RWPE2 (cell line): Measurements from ENCODE around the gene SIK1.
"Not testable (repeated sequence)": the region's sequence is repeated elsewhere in the genome, so short reads cannot be mapped to it uniquely, and the experiment has no call there.

Experiments used
- ATAC-seq: fragments of 200-7000 bp; cut with Tn5 transposase; 3 replicates; pipeline ENCODE4 v1.9.1; 2021; ENCODE audit warnings: low read depth
- DNase-seq: peaks from one replicate; pipeline ENCODE4 v3.0.0-alpha.2; 2020; ENCODE audit warnings: low spot score
- H3K27ac ChIP-seq: fragments of 450-650 bp; 2 replicates; pipeline ENCODE4 v1.5.1; 2017; ENCODE audit warnings: mild to moderate bottlenecking; ENCODE audit not compliant: poor library complexity, severe bottlenecking
- H3K27me3 ChIP-seq: fragments of 250-450 bp; sonication (Bioruptor Pico); 2 replicates; pipeline ENCODE4 v1.5.1; 2021; ENCODE audit warnings: mild to moderate bottlenecking, moderate library complexity; ENCODE audit not compliant: insufficient read depth, poor library complexity, severe bottlenecking
- H3K36me3 ChIP-seq: fragments of 250-450 bp; sonication (Bioruptor Pico); 2 replicates; pipeline ENCODE4 v1.5.1; 2020; ENCODE audit warnings: low read depth, mild to moderate bottlenecking, moderate library complexity
- H3K4me1 ChIP-seq: fragments of 250-450 bp; sonication (Bioruptor Pico); 2 replicates; pipeline ENCODE4 v1.5.1; 2021; ENCODE audit warnings: mild to moderate bottlenecking, moderate library complexity; ENCODE audit not compliant: insufficient read depth, poor library complexity, severe bottlenecking
- H3K4me3 ChIP-seq: fragments of 250-450 bp; sonication (Bioruptor Pico); 2 replicates; pipeline ENCODE4 v1.5.1; 2021; ENCODE audit warnings: mild to moderate bottlenecking, moderate library complexity; ENCODE audit not compliant: severe bottlenecking
- H3K9me3 ChIP-seq: fragments of 250-450 bp; sonication (Bioruptor Pico); 2 replicates; pipeline ENCODE4 v1.5.1; 2021; ENCODE audit warnings: mild to moderate bottlenecking, moderate library complexity; ENCODE audit not compliant: severe bottlenecking
- TF ChIP-seq, protein P1 (sequence below): fragments of 450-650 bp; IDR thresholded peaks from one replicate; pipeline ENCODE4 v1.5.1; 2017; ENCODE audit warnings: mild to moderate bottlenecking, moderate library complexity; ENCODE audit not compliant: poor library complexity, severe bottlenecking

The SIK1 gene

DNA sequence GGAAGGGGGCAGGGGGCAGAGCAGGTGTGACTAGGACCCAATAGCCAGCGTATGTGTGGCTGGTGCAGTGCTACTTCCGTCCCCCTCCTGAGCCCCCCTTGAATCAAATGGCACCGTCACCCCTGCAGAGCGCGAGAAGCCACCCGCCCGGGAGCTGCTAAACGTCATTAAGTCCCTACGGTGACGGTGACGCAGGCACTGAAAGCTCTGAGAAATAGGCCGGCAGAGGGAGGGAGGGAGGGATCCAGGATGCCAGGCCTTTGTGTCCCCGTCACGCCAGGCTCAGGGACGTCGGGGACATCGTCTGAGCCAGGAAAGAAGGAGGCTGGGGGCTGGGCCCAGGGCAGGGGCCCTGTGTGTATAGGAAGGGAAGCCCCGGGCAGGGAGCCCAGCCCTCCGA lies 43.6 kb downstream of the SIK1 start:
- not testable (repeated sequence) for H3K27me3 ChIP-seq, DNase-seq, H3K27ac ChIP-seq, H3K36me3 ChIP-seq, ATAC-seq, H3K4me1 ChIP-seq, H3K4me3 ChIP-seq, H3K9me3 ChIP-seq

DNA sequence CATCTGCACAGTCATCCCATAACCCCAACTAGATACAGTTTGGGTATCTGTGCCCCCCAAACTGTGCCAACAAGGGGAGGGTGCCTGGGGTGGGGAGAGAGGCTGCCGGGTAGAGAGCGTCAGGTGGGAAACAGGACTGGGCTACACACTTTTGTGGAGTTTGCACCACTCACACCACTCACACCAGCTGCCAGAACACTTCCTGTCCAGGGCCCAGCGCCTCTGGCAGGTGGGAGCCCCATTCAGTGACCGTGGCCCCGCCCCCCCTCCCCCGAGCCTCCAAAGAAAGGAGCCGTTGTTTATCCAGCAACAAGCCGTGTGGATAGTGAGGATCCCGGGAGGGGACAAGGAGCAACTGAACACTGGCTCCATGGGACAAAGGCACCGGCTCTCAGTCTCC lies 44.0 kb downstream of the SIK1 start:
- DNase-seq, H3K9me3 ChIP-seq, H3K27ac ChIP-seq, H3K4me3 ChIP-seq, H3K36me3 ChIP-seq, H3K27me3 ChIP-seq, ATAC-seq, H3K4me1 ChIP-seq: not testable (repeated sequence)

DNA sequence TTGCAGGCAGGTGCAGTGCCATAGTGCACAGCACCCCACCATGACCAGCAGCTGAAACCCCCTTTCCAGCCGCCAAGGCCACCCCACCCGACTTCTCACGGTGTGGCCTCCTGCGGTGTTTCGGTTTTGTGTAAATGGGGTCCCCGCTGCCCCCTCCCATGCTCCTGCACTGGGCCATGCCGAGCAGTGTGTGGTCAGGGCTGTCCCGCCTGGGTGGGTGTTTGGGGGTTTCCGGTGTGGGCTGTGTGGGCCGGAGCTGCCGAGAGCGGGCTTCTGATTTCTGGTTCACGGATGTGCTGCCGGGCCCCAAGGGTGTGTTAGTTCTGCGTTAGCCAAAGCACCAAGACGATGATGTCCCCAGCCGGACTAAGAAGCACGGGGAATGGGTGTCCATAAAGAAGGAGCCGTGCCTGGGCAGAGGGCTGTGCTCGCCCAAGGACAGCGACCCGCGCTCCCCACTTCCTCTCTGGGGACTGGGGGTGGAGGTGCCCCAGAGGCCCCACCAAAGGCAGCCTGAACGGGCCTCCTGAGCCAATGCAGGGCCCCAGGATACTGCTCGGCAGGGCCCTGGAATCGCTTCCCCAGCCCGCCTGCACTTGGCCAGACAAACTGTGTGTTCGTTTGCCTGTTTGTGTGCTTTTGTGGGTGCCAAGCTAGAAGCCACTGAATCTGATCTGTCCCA lies 45.9 kb downstream of the SIK1 start:
- H3K4me1 ChIP-seq, ATAC-seq, H3K27me3 ChIP-seq, H3K4me3 ChIP-seq, DNase-seq, H3K27ac ChIP-seq, H3K9me3 ChIP-seq, H3K36me3 ChIP-seq: not testable (repeated sequence)

DNA sequence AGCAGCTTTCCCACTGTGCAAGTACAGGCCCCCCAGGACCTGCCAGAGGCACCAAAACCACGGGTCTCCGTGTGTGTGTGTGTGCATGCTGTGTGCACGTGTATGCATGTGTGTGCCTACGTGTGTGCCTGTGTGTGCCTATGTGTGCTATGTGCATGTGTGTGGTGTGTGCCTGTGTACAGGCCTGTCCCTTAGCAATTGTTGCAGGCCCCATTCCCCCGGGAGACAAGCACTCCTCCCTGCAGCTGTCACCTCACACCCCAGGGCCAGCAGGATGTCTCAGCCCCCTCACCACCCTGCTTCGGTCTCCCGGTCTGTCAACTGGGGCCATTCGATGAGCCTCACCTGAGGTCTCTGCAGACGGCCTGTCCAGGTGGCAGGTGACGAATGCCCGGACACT lies 46.6 kb downstream of the SIK1 start:
- H3K9me3 ChIP-seq, DNase-seq, H3K4me1 ChIP-seq, H3K36me3 ChIP-seq, H3K4me3 ChIP-seq, H3K27ac ChIP-seq, ATAC-seq, H3K27me3 ChIP-seq: not testable (repeated sequence)

DNA sequence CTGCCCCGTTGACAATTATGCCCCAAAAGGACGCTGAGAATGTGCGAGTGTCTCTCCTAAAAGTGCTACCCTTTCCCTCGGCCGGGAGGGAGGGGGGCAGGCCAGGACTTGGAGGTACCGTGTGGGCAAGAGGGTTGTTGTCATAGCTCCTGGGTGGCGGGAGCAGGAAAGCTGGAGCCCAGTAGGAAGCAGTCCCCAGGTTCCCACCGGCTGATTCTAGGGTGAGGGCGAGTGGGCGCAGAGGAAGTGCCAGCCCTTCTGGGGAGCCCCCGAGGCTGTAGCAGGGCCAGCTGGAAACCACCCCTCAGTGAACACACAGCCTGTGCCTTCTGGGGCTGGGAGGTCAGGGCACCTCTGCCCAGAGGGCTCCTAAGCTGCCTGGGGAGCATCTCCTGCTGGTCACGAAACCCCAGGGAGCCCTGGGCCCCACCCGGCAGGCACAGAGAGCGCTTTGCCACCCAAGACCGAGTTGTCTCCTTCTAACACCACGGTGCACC lies 47.3 kb downstream of the SIK1 start:
- H3K27me3 ChIP-seq, ATAC-seq, H3K9me3 ChIP-seq, H3K4me3 ChIP-seq, H3K36me3 ChIP-seq, H3K27ac ChIP-seq, DNase-seq, H3K4me1 ChIP-seq: not testable (repeated sequence)

DNA sequence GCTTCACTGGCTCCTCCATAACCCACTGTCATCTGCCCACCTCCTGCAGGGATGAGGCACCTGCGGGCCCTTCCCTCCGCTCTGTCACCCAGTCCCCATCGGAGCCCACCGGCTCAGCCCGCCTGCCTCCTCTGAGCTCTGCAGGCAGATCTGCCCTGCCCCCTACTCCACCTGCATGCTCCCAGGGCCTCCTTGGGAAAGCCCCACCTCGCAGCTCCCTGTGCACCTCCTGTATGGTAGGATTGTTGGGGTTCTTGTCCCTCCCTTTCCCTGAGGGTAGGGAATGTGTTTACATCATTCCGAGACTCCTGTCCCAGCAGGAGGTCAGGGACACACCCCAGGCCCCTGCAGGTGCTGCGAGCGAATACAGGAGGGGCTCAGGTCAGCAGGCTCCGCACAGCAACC lies 50.5 kb downstream of the SIK1 start:
- H3K4me1 ChIP-seq, result peaks cover 12% of the 10 kb centered on the region

DNA sequence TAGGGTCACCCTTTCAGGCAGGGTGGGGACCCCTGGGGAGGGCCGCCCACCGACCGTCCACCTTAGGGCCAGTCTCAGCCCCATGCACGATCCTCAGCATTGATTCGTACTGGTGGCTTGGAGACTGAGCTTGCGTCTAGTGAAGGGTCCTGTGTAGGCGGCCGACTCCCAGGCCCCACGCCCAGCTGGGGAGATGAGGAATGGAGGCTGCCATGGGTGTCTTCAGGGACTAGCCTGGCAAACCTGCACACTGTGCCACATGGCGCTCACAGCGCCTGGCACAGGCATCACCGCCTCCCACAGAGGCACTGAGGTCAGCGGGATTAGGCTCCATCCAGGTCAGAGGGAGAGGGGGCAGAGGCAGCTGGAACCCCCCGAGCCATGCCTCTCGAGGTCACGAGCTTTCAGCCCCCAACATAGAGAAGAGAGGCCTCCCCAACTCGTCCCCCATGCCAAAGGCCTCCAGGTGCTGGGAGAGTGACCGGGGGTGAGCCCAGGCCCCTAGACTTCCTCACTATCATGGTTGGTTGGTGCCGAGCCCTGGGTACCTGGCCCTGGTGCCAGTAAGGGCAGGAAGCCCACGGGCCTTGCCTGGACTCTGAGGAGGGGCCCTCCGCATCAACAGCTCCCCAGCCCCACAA lies 51.0 kb downstream of the SIK1 start:
- no peak for DNase-seq
- Histone ChIP-seq H3K9me3 (no peaks in the 10 kb centered on the region), H3K4me1 (peaks cover 14% of the 10 kb centered on the region), H3K4me3 (no peak overlapping the region), H3K27me3 (no peaks in the 10 kb centered on the region), H3K27ac (no peak overlapping the region), H3K36me3 (no peaks in the 10 kb centered on the region)
- ATAC-seq, result no peak
- TF ChIP-seq, protein P1, sequence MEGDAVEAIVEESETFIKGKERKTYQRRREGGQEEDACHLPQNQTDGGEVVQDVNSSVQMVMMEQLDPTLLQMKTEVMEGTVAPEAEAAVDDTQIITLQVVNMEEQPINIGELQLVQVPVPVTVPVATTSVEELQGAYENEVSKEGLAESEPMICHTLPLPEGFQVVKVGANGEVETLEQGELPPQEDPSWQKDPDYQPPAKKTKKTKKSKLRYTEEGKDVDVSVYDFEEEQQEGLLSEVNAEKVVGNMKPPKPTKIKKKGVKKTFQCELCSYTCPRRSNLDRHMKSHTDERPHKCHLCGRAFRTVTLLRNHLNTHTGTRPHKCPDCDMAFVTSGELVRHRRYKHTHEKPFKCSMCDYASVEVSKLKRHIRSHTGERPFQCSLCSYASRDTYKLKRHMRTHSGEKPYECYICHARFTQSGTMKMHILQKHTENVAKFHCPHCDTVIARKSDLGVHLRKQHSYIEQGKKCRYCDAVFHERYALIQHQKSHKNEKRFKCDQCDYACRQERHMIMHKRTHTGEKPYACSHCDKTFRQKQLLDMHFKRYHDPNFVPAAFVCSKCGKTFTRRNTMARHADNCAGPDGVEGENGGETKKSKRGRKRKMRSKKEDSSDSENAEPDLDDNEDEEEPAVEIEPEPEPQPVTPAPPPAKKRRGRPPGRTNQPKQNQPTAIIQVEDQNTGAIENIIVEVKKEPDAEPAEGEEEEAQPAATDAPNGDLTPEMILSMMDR, result no peak

More for the DNA sequence above, 50.5 kb downstream of the SIK1 start:
- Histone ChIP-seq H3K27me3 (no peaks in the 10 kb centered on the region), H3K36me3 (no peaks in the 10 kb centered on the region), H3K4me3 (no peak overlapping the region), H3K27ac (no peak overlapping the region), H3K9me3 (no peaks in the 10 kb centered on the region)
- no peak for ATAC-seq
- DNase-seq, result no peak
- TF ChIP-seq, protein P1, result no peak
